Measurements from ENCODE around the gene GREB1L.
"Not testable (repeated sequence)": the region's sequence is repeated elsewhere in the genome, so short reads cannot be mapped to it uniquely, and the experiment has no call there.

Gene GREB1L

GRCh38 chr18:21242141-21242779, at the start of gene GREB1L:
TSS of gene GREB1L (plus strand) at chr18:21242232. CDS start at chr18:21383519, 141,287 bp downstream.
- DNase-seq: no peak

DNA sequence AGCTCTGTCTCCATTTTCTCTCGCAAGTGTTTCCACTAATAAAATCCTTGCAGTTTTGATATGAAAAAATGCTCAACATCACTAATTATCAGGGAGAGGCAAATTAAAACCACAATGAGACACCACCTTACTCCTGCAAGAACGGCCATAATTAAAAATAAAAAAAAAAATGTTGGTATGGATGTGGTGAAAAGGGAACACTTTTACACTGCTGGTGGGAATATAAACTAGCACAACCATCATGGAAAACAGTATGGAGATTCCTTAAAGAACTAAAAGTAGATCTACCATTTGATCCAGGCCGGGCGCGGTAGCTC, 49.8 kb upstream of the GREB1L start:
- DNase-seq: no peak

DNA sequence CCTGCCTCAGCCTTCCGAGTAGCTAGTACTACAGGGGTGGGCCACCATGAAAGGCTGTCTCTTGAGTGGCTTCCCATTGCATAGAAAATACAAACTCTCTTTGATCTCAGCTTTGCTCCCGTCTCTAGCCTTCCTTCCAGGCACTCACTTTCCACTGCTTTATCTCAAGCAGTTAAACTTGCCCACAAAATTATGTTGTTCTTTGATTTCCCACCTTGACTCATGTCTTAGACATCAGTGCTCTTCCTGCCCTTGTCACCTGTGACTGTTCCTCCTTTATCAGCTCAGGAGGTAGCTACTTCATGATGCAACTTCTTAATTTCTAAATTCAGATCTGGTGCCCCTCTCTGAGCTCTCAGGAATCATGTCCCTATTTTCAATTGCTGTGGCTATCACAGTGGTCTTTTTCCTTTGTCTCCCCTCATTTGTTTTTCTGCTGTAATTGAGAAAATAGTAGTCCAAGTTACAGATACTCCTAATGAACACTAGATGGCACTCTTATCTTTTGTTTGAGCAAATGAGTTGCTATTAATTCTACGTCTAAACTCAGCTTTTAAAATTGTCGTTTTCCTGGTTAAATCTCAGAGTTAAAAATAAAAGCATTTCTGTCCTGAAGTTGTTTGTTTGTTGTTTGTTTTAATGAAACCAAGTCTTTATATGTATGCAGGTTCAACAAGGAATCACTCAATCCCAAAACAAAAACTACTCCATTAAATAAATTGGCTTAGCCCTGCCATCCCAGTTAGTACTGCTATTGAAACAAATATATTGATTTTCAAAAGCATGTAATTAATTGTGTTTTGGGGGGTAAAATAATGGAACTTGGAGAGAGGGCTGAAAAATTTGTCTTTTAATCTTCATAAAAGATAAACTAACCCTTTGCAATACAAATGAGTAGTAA, 46.9 kb upstream of the GREB1L start:
- DNase-seq: no peak

GRCh38 chr18:21196426-21196825, 45.6 kb upstream of the GREB1L start:
- no peak for DNase-seq

DNA sequence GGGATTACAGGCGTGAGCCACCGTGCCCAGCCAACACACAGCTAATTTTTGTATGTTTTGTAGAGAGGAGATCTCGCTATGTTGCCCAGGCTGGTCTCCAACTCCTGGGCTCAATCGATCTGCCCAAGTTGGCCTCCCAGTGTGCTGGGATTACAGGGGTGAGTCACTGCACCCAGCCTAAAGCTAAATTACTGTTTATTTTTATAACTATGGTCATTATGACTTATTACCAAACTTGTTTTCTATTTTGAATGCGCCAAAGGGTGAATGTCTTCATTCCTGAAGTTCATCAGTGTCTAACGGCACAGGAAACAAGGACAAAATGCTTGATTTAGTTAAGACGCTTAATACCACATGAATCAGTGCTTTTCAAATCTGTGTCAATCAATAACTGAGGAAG, 38.9 kb upstream of the GREB1L start:
- no peak for DNase-seq

DNA sequence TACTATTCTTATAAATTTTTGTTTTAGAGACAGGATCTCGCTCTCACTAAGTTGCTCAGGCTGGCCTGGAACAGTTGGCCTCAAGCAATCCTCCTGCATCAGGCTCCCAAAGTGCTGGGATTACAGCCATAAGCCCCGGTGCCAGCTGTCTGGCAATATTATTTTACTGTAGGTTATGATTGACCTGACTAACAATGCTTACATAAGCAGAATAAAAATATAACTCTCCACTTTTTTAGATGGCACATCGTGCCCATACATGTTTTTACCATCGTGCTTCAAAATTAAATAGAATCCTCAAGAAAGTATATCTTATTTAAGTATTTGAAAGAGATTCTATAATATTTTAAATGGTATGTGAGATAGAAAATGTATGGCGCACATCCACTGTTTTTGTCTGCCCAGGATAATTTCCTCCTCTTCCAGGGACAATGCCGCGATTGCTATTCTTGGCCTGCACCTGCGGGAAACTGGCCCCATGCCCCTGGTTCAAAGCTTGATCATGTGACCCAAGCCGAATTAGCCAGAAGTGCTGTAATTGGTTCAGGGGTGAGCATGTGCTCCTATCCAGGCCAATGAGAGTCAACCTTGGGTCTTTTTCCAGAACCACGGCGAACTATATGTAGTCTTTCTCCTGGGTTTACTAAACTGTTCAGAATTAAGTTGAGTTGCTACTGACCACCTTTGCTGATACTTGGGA, 38.3 kb upstream of the GREB1L start:
- no peak for DNase-seq

DNA sequence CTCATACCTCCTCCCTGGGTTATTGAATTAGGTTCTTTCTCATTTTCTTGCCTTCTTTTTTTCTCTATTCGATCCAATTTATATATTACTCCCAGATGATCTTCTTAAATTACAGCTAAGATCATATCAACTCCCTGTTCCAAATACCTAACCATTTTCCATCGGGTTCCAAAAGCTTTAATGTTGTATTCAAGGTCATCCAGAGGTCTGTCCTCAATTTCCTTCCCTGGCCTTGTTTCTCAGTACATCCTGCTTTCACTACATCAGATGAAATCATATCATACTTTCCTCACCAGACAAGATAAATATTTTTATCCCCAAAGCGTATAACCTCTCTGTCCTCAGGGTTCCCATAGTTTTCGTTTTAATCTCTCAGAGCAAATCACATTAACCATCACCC, 36.3 kb upstream of the GREB1L start:
- no peak for DNase-seq

- no peak for DNase-seq
These were observed 31.8 kb upstream of the GREB1L start for GRCh38 chr18:21210278-21210677.

- DNase-seq: no peak
These were observed 31.2 kb upstream of the GREB1L start for GRCh38 chr18:21210784-21211183.

- DNase-seq: not testable (repeated sequence)
These were observed 27.6 kb upstream of the GREB1L start for GRCh38 chr18:21214409-21214808.

DNA sequence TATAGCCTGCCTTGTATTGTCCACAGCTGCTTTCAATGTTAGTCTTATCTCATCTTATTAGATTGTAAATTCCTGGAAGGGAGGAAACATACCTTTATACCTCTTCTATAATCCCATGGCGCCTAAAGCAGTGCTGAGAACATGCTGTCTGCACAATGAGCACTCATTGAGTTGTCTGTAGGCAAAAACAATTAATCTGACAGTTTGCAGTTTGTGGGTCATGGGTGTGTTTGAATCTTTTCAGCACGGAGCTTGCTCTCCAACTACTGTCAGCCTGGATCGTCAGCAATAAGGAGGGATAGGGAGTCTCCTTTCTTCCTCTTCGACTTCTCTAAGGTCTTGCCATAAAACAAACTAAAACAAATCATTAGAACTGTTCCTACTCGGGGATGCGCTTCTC, 26.5 kb upstream of the GREB1L start:
- DNase-seq: no peak

DNA sequence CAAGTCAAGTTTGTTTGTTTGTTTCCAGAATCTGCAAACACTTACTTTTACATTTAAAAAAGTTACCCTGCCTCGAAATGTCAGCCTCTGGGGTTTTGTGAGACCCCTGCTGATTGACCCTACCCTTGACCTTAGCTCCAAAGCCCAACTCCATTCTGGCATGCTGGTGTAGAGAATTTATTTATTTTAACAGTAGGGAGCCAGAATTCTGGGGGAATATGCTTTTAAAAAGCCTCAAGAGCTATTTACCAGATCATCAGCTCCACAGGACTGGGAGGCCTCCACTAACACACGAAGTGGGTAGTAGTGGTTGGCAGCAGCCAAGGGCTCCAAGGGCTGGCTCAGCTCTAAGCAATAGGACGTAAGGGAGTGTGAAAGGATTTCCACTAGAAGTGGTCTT, 23.2 kb upstream of the GREB1L start:
- DNase-seq: no peak

GRCh38 chr18:21230436-21230835, 11.6 kb upstream of the GREB1L start:
- DNase-seq: no peak

DNA sequence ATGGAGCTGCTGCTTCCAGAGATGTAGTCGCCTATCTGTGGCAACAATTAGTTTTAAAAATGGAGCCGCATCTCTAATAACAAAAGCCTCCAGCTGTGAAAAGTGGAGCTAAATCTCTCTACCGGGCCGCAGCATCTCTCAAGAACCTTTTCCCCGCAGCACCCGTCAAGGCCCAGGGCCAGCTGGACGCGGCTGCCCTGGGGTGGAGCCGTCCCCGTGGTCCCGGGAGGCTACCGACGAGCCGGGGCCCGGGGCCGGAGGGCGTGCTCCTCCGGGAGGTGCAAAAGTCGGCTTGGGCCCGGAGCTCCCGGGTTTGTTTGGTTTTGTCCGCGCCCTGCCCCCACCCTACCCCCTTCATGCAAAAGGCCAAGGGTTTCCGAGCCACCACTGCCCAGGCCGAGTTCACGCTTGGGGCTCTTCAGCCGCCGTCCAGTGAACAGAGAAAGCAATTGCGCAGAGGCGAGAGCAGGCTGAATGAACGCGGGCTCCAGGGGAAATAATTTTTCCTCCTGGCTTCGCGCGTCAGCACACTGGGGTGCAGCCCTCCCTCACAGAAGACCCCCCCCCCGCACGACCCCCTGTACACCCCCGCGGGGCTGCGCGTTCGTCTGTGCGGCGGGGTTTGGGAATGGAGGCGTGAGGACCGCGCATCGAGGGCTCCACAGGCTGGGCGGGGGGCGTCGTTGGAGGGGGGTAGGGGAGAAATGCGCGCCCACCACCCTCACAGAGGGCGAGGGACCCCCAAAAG, 557 bp upstream of the GREB1L start:
- no peak for DNase-seq

GRCh38 chr18:21242780-21243401, 859 bp downstream of the GREB1L start:
- DNase-seq: no peak

DNA sequence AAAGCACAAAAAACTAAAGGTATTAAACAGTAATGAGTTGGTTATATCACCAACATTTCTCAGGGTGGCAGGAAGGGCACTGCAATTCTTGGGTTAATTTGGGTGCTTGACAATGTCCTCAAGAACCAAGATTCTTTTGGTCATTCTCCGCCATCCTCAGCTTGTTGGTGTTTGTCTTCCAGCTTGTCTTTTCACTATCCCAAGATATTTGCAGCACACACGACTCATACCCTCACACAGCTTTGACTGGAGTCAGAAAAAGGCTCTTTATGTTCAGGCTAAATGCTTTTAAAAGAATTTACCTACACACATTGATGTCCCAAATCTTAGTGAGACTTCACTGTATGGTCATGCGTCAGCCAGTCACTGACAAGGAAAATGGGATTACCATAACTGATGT, 12.5 kb downstream of the GREB1L start:
- no peak for DNase-seq

DNA sequence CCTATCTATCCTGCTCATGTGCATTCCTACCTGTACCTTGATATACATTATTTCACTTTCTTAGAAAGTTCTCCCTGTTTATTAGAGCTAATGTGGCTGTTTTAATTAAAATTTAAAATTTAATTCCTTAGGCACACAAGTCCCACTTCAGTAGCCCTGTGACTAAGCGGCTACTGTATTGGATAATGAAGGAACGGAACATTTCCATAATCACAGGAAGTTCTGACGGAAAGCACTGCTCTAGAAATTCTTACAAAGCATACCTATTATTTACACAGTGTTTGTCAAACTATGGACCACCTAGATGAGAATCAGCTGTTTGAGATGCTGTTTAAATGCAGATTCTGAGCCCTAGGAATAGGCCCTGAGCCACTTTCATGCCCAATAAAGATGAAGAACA, 13.2 kb downstream of the GREB1L start:
- DNase-seq: no peak

DNA sequence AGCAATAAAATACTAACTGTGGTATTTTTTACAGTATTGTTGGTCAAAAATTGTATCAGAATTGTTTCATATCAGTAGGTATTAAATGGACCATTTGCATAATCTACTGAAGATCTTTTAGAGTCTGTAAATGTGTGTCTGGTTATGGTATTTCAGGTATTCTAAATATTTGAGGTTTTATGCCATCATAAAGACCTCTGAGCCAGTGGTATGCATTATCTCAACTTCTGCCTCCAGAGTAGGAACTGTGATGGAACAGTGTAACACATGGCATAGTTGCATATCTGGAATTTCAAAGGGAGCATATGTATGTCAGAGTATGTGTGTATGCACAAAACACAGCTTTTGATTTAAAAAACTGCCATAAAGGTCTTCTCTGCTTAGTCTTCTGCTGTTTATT, 15.4 kb downstream of the GREB1L start:
- no peak for DNase-seq

GRCh38 chr18:21260621-21261020, 18.6 kb downstream of the GREB1L start:
- no peak for DNase-seq

DNA sequence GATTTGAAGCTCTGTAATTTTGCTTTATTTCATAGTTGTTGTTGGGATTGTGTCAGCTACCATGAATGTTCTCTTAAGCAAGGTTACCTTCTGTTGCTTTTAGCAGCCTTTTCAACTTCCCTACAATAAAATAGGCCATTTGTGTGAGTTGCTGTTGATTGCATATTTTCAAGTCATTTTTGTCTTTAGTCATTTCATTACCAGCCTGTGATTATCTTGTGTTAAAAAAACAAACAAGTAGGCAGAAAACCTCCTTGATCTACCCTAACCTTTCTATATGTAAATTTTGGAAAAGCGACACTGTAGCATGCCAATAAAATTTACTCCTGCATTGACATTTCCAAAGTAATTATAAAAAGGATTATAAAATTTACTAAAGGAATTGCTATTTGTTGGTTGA, 19.3 kb downstream of the GREB1L start:
- no peak for DNase-seq

GRCh38 chr18:21262244-21262643, 20.2 kb downstream of the GREB1L start:
- DNase-seq: no peak

- DNase-seq: no peak
These were observed 20.9 kb downstream of the GREB1L start for GRCh38 chr18:21262979-21263378.

DNA sequence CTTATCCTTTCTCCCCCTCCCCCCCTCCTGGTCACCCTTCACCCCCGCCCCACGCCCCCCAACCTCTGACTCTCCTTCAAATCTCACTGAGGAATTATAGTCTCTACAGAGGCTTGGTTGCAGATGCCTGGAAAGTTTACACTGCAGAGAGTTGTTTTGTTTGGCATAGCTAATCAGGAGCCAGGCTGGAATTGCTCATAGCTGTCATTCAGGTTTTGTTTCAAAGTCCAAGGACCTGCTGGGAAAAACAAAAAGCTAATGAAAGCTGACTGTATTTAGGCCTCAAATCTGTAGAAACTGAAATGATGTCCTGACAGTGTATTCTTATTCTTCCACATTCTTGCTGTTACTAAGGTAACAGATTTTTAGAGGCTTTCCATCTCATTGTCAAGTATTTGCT, 22.6 kb downstream of the GREB1L start:
- no peak for DNase-seq

Data from activated CD4-positive, alpha-beta T cell treated with anti-CD3 and anti-CD28 coated beads for 1 hour (primary cell).